22Rv1 (cell line): ENCODE results near the gene MAGOH.

Source experiments
- ZFX ChIP-seq: fragments of 450-650 bp; IDR thresholded peaks from 2 replicates; pipeline ENCODE4 v1.6.1; 2017; ENCODE audit warnings: antibody characterized with exemption, borderline replicate concordance
- TF ChIP-seq, protein P1 (sequence below): fragments of 450-650 bp; IDR thresholded peaks from 2 replicates; pipeline ENCODE4 v1.5.1; 2017; ENCODE audit warnings: mild to moderate bottlenecking

DNA sequence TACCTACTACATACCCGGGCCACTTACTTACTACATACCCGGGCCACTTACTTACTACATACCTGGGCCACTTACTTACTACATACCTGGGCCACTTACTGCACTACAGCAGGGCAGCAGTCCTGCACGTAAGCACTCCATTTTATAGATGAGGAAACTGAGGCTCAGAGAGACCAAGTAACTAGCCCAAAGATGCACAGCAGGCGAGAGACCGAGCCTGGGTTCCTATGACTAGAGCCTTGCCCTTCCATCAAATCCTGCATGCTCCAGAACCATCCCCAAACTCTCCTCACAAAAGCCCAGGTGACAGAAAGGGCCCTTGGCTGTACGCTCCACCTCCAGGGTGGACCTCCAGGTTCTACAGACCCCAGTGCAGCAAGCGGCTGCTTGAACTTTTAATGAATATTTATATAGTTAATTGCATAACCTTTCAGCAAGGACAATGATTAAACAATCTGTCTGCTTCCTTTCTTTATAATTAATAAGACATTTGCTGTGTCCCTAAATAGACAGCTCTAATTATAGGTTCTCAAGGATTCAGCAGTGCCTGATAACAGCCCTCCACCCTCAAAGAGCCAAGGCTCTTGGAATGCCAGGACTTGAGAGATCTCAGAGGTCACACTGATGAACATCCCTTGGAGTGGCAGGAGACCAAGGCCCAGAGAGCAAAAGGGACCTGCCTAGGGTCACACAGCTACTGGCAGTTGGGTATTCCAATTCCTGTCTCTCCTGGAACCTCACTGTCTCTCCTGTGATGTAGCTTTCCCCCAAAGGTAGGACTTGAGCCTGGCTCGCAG is 46.1 kb upstream of the MAGOH start:
- TF ChIP-seq, protein P1, sequence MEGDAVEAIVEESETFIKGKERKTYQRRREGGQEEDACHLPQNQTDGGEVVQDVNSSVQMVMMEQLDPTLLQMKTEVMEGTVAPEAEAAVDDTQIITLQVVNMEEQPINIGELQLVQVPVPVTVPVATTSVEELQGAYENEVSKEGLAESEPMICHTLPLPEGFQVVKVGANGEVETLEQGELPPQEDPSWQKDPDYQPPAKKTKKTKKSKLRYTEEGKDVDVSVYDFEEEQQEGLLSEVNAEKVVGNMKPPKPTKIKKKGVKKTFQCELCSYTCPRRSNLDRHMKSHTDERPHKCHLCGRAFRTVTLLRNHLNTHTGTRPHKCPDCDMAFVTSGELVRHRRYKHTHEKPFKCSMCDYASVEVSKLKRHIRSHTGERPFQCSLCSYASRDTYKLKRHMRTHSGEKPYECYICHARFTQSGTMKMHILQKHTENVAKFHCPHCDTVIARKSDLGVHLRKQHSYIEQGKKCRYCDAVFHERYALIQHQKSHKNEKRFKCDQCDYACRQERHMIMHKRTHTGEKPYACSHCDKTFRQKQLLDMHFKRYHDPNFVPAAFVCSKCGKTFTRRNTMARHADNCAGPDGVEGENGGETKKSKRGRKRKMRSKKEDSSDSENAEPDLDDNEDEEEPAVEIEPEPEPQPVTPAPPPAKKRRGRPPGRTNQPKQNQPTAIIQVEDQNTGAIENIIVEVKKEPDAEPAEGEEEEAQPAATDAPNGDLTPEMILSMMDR = no peak
- TF ChIP-seq ZFX = no peak
